ENCODE data around the gene GJB5. TPM values are rescaled to one million over a fixed set of nuclear protein-coding genes. Genes with fewer than 3 reads are reported as not detected.
"Not testable (repeated sequence)": the region's sequence is repeated elsewhere in the genome, so short reads cannot be mapped to it uniquely, and the experiment has no call there.

The GJB5 gene
- polyA plus RNA-seq, 3 donors: 0.18 to 0.37 (median 0.30) TPM

DNA sequence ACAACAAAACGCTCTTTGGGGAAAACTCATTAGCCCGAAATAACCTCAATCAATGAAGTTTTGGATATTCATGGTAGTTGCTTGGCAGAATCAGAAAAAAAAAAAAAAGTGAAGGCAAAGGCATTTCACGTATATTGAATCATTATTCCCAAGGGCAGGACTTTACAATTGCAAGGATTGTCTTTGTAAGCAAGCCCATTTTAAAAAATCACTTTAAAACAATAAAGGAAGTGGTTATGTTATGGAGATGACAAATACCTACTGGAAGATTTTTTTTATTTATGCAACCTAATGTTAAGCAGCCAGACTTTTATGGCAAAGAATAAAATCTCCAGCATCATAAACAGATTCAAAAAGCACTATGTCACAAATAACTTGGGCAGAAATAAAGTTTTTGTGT, 14.0 kb downstream of the GJB5 start:
- no peak for DNase-seq (ENCODE audit: extremely low read depth in 1 of 11, low read depth in 9 of 11, low spot score in 4 of 11)

DNA sequence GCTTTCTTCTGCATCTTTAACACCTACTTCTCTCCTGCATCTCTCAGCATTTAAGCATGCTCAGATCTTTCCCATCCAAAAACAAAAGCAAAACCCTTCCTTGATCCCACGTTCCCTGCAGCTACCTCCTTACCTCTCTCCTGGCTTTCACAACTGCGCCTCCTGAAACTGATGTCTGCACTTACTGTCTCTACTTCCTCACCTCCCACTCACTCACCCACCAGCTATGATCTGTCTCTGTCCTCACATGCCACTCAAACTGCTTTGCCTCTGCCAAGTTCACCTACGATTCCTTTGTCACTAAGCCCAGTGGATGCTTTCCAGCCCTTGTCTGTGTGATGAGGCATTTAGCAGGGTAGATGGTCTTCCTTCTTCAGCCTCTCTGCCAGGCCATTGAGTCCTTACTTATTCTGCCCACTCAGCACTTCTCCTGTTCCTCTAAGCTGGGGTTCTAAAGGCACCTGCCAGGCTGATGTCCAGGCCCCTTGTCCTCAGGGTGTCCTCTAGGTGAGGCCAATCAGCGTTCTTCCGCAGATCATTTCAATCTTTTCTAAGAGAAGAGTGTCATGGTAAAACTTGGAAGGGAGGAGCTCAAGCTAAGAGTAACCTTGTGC, 16.2 kb downstream of the GJB5 start:
- no peak for DNase-seq (ENCODE audit: extremely low read depth in 1 of 11, low read depth in 9 of 11, low spot score in 4 of 11)

DNA sequence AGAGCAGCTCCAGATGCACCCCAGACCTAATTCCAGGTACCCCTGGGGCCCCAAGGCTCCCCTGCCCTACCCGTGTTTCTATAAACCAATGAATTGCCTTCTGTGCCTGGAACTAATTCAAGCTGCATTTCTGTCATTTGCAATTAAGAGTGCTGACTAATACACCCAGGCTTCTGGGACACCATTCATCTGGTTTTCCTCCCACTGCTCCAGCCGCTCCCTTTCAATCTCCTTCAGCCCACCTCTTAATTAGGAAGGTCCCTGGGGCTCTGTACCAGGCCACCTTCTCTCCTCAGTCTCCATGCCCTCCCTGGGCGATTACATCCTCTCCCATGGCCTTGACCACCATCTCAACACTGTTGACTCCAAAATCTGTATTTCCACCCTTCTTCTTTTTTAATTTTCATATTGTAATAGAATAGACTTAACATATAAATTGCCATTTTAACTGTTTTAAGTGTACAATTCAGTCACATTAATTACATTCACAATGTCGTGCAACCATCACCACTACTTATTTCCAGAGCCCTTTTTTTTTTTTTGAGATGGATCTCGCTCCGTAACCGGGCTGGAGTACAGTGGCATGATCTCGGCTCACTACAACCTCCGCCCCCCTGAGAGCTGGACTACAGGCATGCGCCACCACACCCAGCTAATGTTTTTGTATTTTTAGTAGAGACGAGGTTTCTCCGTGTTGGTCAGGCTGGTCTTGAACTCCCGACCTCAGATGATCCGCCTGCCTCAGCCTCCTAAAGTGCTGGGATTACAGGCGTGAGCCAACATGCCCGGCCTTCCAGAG, 16.9 kb downstream of the GJB5 start:
- no peak for DNase-seq (ENCODE audit: extremely low read depth in 1 of 11, low read depth in 9 of 11, low spot score in 4 of 11)

DNA sequence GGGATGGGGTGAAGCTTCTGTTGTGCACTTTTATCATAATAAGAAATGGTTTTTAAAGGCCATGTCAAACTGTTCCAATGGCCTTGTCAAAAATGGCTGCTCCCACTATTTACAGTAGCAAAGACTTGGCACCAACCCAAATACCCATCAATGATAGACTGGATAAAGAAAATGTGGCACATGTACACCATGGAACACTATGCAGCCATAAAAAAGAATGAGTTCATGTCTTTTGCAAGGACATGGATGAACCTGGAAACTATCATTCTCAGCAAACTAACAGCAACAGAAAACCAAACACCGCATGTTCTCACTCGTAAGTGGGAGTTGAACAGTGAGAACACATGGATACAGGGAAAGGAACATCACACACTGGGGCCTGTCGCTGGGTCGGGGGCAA, 18.3 kb downstream of the GJB5 start:
- not testable (repeated sequence) for DNase-seq (ENCODE audit: extremely low read depth in 1 of 11, low read depth in 9 of 11, low spot score in 4 of 11)

DNA sequence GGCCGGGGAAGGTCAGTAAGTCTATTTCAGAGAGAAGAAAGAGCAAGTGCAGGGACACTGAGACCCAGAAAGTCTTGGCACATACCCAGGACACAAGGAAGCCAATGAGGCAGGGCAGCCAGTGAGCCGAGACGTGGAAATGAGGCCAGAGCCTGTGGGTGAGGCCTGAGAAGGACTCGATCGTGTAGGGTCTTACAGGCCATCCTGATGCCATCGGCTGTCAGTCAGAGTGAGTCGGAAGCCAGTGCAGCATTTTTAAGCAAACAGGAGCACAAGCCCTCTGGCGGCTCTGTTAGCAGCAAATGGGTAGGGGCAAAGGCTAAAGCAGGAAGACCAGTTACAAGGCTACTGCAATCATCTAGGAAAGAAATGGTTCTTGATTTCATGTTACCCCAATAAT, 20.1 kb downstream of the GJB5 start:
- no peak for DNase-seq (ENCODE audit: extremely low read depth in 1 of 11, low read depth in 9 of 11, low spot score in 4 of 11)

DNA sequence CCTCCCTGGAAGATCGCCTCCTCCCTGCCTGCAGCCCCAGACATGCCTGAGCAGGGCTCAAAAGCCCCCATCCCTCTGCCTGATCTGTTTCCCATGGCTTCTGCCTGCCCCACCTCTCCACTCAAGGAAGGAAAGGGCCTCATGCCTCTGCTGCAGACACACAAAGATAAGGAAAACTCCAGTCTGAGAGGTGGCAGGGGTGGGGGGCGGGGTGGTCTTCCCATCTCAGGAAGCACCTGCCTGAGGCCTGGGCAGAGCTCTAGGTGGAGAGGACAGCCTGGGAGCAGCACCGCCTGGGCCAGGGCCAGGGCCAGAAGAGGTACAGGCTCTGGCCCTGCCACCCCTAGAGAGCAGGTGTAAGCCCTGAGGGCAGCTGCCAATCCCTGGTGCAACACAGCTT, 22.1 kb downstream of the GJB5 start:
- no peak for DNase-seq (ENCODE audit: extremely low read depth in 1 of 11, low read depth in 9 of 11, low spot score in 4 of 11)

DNA sequence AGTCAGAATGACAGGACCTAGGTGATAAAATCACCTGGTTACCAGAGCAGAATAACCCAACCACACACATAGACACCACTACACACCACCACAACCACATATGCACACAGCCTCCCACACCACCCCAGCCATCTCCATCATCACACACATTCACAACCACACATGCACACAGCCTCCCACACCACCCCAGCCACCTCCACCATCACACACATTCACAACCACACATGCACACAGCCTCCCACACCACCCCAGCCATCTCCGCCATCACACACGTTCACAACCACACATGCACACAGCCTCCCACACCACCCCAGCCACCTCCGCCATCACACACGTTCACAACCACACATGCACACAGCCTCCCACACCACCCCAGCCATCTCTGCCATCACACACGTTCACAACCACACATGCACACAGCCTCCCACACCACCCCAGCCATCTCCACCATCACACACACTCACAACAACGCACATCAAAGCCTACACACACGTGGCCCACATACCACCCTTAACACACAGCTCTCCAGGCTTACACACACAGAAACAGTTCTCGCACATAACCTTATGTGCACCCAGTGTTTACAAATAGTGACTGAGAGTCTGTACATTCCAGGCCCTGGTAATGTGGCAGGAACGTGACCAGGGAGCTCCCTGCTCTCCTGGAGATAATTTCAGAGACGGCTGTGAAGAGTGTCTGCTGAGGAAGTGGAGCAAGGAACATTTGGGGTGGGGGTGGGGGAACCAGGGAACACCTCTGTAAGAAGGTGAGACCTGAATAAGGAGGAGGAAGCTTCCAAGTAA, 22.9 kb downstream of the GJB5 start:
- DNase-seq (ENCODE audit: extremely low read depth in 1 of 11, low read depth in 9 of 11, low spot score in 4 of 11): no peak

DNA sequence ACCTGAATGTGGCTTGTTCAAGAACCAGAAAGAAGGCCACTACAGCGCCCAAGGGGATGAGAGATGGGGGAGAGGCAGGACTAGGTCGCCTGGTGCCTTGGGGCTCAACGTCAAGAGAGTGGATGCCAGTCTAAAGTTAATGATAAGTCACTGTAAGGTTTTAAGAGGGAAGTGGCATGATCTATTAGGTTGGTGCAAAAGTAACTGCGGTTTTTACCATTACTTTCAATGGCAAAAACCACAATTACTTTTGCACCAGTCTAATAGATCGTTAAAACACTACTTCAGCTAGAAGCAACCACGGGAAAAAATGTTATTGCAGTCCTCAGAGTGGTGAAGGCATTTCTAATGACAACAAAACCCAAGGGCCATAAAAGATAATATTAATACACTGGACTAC, 23.5 kb downstream of the GJB5 start:
- no peak for DNase-seq (ENCODE audit: extremely low read depth in 1 of 11, low read depth in 9 of 11, low spot score in 4 of 11)

DNA sequence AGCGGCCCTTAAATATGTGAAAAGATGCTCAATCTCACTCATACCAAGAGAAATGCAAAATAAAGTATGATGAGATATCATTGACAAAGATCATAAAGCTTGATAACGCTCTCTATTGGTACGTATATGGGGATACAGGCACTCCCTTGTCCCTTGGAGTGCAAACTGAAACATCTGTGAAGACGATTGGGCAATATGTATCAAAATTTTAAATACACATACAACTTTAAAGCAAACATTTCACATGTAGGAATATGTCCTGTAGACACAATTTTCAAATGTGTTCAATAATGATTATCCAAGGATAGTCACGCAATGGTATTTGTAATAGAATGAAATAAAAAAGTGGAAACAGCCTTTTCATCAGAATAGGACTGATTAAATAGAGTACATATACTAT, 24.2 kb downstream of the GJB5 start:
- DNase-seq (ENCODE audit: extremely low read depth in 1 of 11, low read depth in 9 of 11, low spot score in 4 of 11): no peak

DNA sequence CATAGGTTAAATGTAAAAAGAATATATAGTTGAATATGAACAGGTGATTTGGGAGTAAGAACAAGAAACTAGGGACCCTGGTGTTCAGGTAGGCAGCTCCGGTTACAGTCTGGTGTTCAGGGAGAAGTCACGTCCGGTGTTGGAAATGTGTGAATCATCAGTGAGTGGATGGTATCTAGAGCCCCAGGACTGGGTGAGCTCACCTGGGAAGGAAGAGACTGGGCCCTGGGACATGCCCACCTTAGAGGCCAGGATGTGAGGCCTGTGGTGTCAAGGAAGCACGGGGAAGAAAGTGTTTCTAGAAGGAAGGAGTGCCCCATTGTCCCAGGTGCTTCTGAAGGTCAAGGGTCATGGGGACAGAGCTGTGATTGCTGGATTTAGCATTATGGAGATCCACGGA, 24.7 kb downstream of the GJB5 start:
- DNase-seq (ENCODE audit: extremely low read depth in 1 of 11, low read depth in 9 of 11, low spot score in 4 of 11): no peak

DNA sequence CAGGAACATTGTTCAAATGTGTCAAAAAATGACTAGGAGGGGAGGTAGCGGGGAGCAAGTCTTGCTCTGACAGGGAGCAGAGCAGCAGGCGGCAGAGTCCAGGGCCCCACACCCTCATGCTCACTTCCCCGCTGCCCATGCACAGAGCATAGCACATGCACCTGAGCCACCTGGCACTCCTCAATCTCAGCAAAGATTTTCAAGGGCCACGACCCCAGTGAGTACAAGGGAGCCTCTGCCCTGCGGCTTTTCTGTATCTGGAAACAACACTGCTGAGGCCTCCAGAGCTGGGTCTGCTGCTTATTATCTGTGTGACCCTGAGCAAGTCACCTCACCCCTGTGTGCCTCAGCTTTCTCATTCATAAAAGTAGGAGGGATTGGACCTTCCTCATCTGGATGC, 25.1 kb downstream of the GJB5 start:
- DNase-seq (ENCODE audit: extremely low read depth in 1 of 11, low read depth in 9 of 11, low spot score in 4 of 11): no peak

DNA sequence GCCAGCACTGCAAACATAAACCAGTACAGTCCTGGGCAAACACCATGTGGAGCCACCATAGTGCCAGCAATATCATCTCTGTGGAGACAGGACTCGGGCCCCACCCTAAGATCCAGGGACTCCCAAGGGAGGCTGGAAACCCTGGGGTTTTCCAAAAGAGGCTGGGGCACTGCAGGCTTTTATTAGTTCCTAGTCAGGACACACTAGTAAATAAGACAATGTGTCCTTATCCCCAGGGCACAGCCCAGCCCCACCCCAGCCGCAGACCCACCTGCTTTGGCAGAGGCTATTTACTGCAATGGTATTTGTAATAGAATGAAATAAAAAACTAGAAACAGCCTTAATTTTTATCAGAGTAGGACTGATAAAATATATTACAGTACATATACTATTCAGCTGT, 25.7 kb downstream of the GJB5 start:
- no peak for DNase-seq (ENCODE audit: extremely low read depth in 1 of 11, low read depth in 9 of 11, low spot score in 4 of 11)

DNA sequence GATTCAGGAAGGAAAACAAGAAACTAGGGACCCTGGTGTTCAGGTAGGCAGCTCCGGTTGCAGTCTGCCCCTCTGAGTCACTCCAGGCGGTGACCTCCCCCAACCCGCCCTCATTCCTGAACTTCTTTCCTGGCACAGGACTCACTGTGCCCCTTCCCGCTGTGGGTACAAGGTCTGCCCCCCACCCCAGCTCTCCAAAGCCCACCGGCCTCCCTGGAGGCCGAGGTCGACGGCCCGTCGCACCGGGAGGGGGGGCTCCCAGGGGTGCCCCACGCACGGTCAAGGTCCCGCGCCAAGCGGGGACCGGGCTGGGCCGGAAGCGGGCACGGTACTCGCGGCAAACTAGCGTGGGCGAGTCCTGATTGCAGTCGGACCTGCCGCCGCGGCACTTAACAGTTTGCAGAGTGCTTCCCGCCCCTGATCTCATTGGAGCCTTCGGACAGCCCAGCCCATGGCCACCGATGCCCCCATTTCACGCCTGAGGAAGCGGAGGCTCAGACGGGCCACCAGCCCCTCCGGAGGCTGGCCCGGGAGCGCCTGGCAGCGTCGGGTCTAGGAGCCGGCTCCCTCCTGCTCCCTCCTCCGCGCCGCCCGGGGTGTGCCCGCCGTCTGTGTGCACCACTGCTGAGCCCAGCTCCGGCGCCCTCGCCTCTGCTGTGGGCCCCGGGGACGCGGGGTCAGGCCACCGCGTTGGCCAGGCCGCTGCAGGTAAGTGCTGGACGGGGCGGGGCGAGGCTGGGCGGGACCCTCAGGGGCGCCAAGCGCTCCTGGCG, 26.4 kb downstream of the GJB5 start, which contains the start of gene GJB3:
Gene GJB3, plus strand, starts transcription at position 144 of the 773 bp plus-strand sequence. CDS start 3,549 bp downstream, outside the sequence.
- no peak for DNase-seq (ENCODE audit: extremely low read depth in 1 of 11, low read depth in 9 of 11, low spot score in 4 of 11)

DNA sequence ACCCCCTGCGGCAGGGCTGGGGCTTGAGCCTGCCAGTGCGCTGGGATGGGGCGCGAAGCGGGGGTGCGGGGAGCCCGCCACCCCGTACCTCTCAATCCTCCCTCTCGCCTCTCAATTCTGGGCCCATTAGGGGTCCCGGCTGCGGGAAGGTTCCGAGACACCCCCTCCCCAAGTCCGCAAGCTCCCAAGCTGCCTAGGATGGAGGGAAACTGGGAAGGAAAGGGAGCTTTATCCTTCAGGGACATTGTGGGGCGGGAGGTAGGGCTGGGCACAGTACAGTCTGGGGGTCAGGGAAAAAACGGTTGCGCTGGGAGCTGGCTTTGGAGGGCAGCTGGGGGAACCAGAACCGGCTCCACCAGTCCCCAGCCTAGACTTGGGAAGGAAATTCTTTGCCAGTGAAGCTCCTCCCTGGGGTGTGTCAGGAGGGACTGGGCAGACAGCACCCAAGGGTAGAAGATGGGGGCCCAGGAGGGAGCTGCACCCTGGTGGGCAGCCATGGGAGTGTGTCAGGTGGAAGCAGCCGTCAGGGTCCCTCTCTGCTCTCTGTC, 27.1 kb downstream of the GJB5 start:
- no peak for DNase-seq (ENCODE audit: extremely low read depth in 1 of 11, low read depth in 9 of 11, low spot score in 4 of 11)

DNA sequence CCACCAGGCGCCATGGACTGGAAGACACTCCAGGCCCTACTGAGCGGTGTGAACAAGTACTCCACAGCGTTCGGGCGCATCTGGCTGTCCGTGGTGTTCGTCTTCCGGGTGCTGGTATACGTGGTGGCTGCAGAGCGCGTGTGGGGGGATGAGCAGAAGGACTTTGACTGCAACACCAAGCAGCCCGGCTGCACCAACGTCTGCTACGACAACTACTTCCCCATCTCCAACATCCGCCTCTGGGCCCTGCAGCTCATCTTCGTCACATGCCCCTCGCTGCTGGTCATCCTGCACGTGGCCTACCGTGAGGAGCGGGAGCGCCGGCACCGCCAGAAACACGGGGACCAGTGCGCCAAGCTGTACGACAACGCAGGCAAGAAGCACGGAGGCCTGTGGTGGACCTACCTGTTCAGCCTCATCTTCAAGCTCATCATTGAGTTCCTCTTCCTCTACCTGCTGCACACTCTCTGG, 29.9 kb downstream of the GJB5 start:
- DNase-seq (ENCODE audit: extremely low read depth in 1 of 11, low read depth in 9 of 11, low spot score in 4 of 11): no peak

DNA sequence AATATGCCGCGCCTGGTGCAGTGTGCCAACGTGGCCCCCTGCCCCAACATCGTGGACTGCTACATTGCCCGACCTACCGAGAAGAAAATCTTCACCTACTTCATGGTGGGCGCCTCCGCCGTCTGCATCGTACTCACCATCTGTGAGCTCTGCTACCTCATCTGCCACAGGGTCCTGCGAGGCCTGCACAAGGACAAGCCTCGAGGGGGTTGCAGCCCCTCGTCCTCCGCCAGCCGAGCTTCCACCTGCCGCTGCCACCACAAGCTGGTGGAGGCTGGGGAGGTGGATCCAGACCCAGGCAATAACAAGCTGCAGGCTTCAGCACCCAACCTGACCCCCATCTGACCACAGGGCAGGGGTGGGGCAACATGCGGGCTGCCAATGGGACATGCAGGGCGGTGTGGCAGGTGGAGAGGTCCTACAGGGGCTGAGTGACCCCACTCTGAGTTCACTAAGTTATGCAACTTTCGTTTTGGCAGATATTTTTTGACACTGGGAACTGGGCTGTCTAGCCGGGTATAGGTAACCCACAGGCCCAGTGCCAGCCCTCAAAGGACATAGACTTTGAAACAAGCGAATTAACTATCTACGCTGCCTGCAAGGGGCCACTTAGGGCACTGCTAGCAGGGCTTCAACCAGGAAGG, 30.5 kb downstream of the GJB5 start:
- no peak for DNase-seq (ENCODE audit: extremely low read depth in 1 of 11, low read depth in 9 of 11, low spot score in 4 of 11)

DNA sequence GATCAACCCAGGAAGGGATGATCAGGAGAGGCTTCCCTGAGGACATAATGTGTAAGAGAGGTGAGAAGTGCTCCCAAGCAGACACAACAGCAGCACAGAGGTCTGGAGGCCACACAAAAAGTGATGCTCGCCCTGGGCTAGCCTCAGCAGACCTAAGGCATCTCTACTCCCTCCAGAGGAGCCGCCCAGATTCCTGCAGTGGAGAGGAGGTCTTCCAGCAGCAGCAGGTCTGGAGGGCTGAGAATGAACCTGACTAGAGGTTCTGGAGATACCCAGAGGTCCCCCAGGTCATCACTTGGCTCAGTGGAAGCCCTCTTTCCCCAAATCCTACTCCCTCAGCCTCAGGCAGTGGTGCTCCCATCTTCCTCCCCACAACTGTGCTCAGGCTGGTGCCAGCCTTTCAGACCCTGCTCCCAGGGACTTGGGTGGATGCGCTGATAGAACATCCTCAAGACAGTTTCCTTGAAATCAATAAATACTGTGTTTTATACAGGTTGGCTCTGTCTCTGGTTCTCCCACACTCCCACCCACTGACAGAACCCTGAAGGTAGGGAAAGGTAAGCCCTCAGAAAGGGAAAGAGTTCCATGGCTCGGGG, 31.1 kb downstream of the GJB5 start:
- DNase-seq (ENCODE audit: extremely low read depth in 1 of 11, low read depth in 9 of 11, low spot score in 4 of 11): no peak
